ENCODE results near the gene FSTL4. TPM values are rescaled to one million over a fixed set of nuclear protein-coding genes. Genes with fewer than 3 reads are reported as not detected.

The FSTL4 gene
- total RNA-seq, 4 donors from 2014 or later = 0.33 to 0.78 (median 0.34) TPM; not detected in 1

DNA sequence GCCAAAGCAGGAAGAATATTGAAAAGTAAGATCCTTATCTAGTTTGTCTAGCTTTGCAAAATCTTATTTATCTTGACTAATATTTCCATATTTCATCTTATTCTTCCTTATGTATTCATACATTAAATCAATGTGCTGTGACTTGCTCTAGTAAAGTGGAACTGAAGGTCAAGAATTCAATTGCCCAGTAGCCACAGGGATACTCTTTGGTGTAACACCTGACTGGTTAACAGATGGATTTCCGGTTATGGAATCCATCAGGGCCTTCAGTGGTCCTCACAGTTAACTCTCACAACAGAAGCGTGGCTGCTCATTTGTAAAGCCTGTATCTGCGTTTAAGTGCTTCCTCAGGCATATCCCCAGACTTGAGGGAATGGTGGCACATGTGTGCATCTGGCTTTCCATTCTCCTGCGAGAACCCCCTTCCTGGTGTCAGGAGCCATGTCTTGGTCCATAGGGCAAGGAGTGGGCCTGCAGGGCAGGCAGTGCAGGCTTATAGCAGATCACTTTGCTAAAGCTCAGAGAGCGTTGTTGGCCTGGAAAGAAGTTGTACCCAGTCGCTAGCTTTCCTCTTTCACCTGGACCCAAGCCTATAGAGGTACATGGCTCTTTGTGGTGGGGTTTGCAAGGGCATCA is 461.3 kb downstream of the FSTL4 start:
- no peak overlapping the region for H3K27ac ChIP-seq (replicated peaks in 1 of 4)
- TF ChIP-seq POLR2AphosphoS5 (IDR thresholded peaks at IDR 0.05) (no peak), EP300 (IDR thresholded peaks at IDR 0.05) (no peak), POLR2A (IDR thresholded peaks at IDR 0.05; ENCODE audit: low read depth) (no peak)
- TF ChIP-seq, protein P1, sequence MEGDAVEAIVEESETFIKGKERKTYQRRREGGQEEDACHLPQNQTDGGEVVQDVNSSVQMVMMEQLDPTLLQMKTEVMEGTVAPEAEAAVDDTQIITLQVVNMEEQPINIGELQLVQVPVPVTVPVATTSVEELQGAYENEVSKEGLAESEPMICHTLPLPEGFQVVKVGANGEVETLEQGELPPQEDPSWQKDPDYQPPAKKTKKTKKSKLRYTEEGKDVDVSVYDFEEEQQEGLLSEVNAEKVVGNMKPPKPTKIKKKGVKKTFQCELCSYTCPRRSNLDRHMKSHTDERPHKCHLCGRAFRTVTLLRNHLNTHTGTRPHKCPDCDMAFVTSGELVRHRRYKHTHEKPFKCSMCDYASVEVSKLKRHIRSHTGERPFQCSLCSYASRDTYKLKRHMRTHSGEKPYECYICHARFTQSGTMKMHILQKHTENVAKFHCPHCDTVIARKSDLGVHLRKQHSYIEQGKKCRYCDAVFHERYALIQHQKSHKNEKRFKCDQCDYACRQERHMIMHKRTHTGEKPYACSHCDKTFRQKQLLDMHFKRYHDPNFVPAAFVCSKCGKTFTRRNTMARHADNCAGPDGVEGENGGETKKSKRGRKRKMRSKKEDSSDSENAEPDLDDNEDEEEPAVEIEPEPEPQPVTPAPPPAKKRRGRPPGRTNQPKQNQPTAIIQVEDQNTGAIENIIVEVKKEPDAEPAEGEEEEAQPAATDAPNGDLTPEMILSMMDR (IDR thresholded peaks at IDR 0.05) = no peak
- DNase-seq (ENCODE audit: extremely low spot score) = peak; percentile 88
- H3K9me3 ChIP-seq = no peaks in the 10 kb centered on the region
- H3K36me3 ChIP-seq = no peaks in the 10 kb centered on the region
- 91% methylated on average over 6 of the region's 6 CpGs for WGBS
- no peaks in the 10 kb centered on the region for H3K4me1 ChIP-seq
- H3K27me3 ChIP-seq = no peaks in the 10 kb centered on the region
- no peak overlapping the region for H3K4me3 ChIP-seq
- intact Hi-C loops (cut with DNase I) = no loop called here

DNA sequence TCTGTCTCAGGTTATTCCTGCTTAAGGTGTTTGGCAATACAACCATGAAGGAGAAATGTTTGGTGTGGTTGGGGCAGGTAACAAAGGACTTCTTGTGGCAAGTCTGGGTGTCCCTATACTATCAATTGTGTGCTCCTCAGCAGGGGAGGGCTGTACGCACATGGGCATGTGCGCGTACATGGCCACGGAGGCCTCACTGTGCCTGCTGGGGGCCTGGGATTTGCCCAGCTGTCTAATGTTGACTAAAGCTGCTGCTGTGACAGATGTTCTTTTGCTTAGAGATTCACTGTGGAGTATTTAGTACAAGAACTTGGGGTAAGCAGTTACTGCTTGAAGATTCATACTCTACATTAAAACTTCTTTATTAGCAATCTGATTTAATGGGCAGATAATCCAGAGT is 463.0 kb downstream of the FSTL4 start:
- Histone ChIP-seq H3K9me3 (no peaks in the 10 kb centered on the region), H3K4me1 (no peaks in the 10 kb centered on the region), H3K27me3 (no peaks in the 10 kb centered on the region), H3K4me3 (no peak overlapping the region), H3K27ac (replicated peaks in 1 of 4) (no peak overlapping the region), H3K36me3 (no peaks in the 10 kb centered on the region)
- WGBS = 92% methylated on average over 4 of the region's 4 CpGs
- intact Hi-C loops (cut with DNase I) = no loop called here
- TF ChIP-seq, protein P1 (IDR thresholded peaks at IDR 0.05) = no peak
- TF ChIP-seq EP300 (IDR thresholded peaks at IDR 0.05) (no peak), POLR2A (IDR thresholded peaks at IDR 0.05; ENCODE audit: low read depth) (no peak), POLR2AphosphoS5 (IDR thresholded peaks at IDR 0.05) (no peak)
- peak; percentile 79 for DNase-seq (ENCODE audit: extremely low spot score)

DNA sequence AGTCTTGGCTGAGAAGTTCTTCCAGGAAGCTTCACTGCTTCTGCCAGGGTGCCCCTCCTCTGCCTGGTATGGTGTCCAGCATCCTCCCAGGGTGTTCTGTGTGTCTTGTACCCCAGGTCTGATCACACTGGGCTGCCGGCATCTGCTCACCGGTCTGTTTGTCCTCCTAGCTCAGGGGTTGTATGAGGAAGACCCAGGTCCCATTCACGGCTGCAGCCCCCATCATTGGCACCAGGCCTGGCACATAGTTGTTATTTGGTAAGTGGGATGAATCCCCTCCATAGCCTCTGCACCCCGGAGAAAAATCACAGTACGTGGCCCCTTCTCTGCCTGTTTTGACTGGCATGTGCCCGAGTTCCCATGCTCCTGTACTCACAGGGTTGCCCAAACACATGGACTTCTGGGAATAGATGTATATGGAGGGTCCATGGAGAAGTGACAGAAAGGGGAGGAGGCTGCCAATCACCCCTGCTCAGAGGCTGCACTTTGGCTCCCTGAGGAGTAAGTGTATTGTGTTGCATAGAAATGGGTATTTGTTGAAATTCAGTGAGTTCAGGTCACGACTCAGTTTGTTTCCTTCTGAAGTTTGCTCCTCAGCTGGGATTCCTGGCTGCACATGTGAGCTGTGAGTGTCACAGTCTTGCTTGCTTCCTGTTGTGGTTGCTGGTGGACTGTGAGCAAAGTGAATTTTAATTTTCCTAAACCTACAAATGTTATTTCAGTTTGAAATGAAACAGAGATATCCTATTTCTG is 464.4 kb downstream of the FSTL4 start:
- Histone ChIP-seq H3K4me3 (no peak overlapping the region), H3K27me3 (no peaks in the 10 kb centered on the region), H3K4me1 (no peaks in the 10 kb centered on the region), H3K9me3 (no peaks in the 10 kb centered on the region), H3K27ac (replicated peaks in 1 of 4) (no peak overlapping the region), H3K36me3 (no peaks in the 10 kb centered on the region)
- TF ChIP-seq EP300 (IDR thresholded peaks at IDR 0.05) (no peak), POLR2AphosphoS5 (IDR thresholded peaks at IDR 0.05) (no peak)
- TF ChIP-seq, protein P1 (IDR thresholded peaks at IDR 0.05) = no peak
- intact Hi-C loops (cut with DNase I) = no loop called here
- 78% methylated on average over 7 of the region's 7 CpGs for WGBS
- DNase-seq (ENCODE audit: extremely low spot score) = peak; percentile 21

DNA sequence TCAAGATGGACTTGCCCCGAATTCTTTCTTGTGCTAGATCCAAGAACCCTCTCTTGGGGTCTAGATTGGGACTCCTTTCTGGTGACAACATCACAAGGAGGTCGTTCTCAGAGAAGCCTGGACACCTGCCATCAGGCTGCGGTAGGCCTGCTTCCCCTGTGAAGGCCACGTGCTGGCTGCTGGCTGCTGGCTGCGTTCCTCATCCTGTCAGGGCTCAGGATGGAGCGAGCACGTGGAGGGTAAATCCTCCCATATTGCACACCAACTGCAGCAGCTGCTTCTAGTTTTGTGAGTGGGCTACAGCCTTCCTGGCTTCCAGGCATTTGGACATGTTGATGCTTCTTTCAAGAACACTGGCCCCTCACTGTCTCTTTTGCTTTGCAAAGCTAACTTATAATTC is 464.9 kb downstream of the FSTL4 start:
- no peak overlapping the region for H3K27ac ChIP-seq (replicated peaks in 1 of 4)
- no peaks in the 10 kb centered on the region for H3K36me3 ChIP-seq
- WGBS = 26% methylated on average over 7 of the region's 7 CpGs
- intact Hi-C loops (cut with DNase I) = no loop called here
- peak; percentile 89 for DNase-seq (ENCODE audit: extremely low spot score)
- H3K4me3 ChIP-seq = no peak overlapping the region
- H3K27me3 ChIP-seq = no peaks in the 10 kb centered on the region
- TF ChIP-seq, protein P1 (IDR thresholded peaks at IDR 0.05) = no peak
- TF ChIP-seq EP300 (IDR thresholded peaks at IDR 0.05) = no peak
- TF ChIP-seq POLR2AphosphoS5 (IDR thresholded peaks at IDR 0.05) = no peak
- TF ChIP-seq POLR2A (IDR thresholded peaks at IDR 0.05; ENCODE audit: low read depth) = no peak
- no peaks in the 10 kb centered on the region for H3K9me3 ChIP-seq
- no peaks in the 10 kb centered on the region for H3K4me1 ChIP-seq

Small RNA genes lying within 50 kb of the gene (small RNA-seq; reads per million reads assigned to genes)
- 0 reads per million in 3 donors for gene MIR1289-2
